Ovary (tissue), 9 donors: Measurements from ENCODE around the gene TMED7. TPM values are rescaled to one million over a fixed set of nuclear protein-coding genes. Genes with fewer than 3 reads are reported as not detected.

Experiments
- DNase-seq, 5 donors: peaks; one replicate each; pipeline ENCODE4 v3.0.0-alpha.2; 2019 to 2020
- H3K27ac ChIP-seq, 2 donors: fragments of 200-600 bp; one replicate each; pipeline versions ENCODE4 v1.5.1 to v1.8.0; 2019 to 2022
- H3K27me3 ChIP-seq: fragments of 200-600 bp; one replicate; pipeline ENCODE4 v1.8.0; 2022
- H3K36me3 ChIP-seq: fragments of 200-600 bp; sonication (generic); one replicate; pipeline ENCODE4 v1.5.1; 2019
- H3K4me1 ChIP-seq: one replicate; pipeline ENCODE4 v1.8.1; 2013; ENCODE audit warnings: mild to moderate bottlenecking, moderate library complexity; ENCODE audit not compliant: insufficient read depth
- H3K4me3 ChIP-seq: fragments of 200-600 bp; sonication (generic); one replicate; pipeline ENCODE4 v1.5.1; 2017
- H3K9me3 ChIP-seq, 2 donors: fragments of 200-600 bp in 1 of 2; sonication (generic) in 1 of 2; one replicate each; pipeline versions ENCODE4 v1.5.1 to v1.8.1; 2013 to 2019; ENCODE audit warnings: mild to moderate bottlenecking in 1 of 2, moderate library complexity in 1 of 2
- EP300 ChIP-seq: sonication (generic); formaldehyde crosslinking; IDR thresholded peaks from one replicate; pipeline ENCODE4 v1.6.1; 2017; ENCODE audit warnings: antibody characterized with exemption
- POLR2A ChIP-seq: fragments of 450-650 bp; IDR thresholded peaks from one replicate; pipeline ENCODE4 v1.6.1; 2017; ENCODE audit warnings: antibody characterized with exemption, mild to moderate bottlenecking, moderate library complexity
- WGBS, 3 donors: extraction: QIAGEN DNeasy Blood & Tissue Kit in 1 of 3; methylation state at CpG; one replicate each; pipeline versions ENCODE4 v1.1.5 to v1.1.7; 2013 to 2017; 5-methylcytosine and 5-hydroxymethylcytosine counted together
- intact Hi-C, 4 donors: fragments of 100-400 bp; cut with DNase I; formaldehyde crosslinking; loops; one replicate each; pipeline versions ENCODE4 v1.11.0 to v1.15.1; 2022 to 2023
- polyA plus RNA-seq, 2 donors: library from polyadenylated mRNA; stranded (reverse); fragments of 200-250 nt in 1 of 2; fragments of 350-450 nt in 1 of 2; fragmentation: Illumina TruSeq in 1 of 2; extraction: RNeasy Lipid Tissue Mini Kit (QIAGEN cat#74804) in 1 of 2; gene quantifications; one replicate each; pipeline ENCODE4 v1.2.3, GENCODE V29; 2013 to 2014
- total RNA-seq, 7 donors: library from RNA; depleted of rRNA in 2 of 7; stranded (reverse); fragments of >200 nt in 2 of 7; fragmentation: NEBNext Ultra II Directional in 3 of 7; extraction: Animal tissue kit (Norgen Biotek cat#: 25700) in 3 of 7; gene quantifications; one replicate each; pipeline versions ENCODE4 v1.1.0 to v1.2.4, GENCODE V29; 2016 to 2023
- TF ChIP-seq, protein P1 (sequence below), 3 donors: fragments of 450-650 bp in 2 of 3; fragments of 200-600 bp in 1 of 3; IDR thresholded peaks; one replicate each; pipeline versions ENCODE4 v1.5.1 to v1.8.0; 2016 to 2022; ENCODE audit warnings: antibody characterized with exemption in 3 of 3, mild to moderate bottlenecking in 1 of 3
- donor health status: DM: no; HTN: no; CAD: no; lungs with moderate emphysema.
- donor health status: DM: no; HTN: no; CAD: no.
- donor health status: Bipolar disorder and iron deficiency.
- donor health status: DM: yes; HTN: yes; CAD: no.
- donor health status: DM: no; HTN: no; CAD: no.
- donor health status: DM: yes; HTN: yes; CAD: no.

The TMED7 gene
- total and polyA plus RNA-seq, 9 donors = 28.0 to 84.2 (median 68.2) TPM

DNA sequence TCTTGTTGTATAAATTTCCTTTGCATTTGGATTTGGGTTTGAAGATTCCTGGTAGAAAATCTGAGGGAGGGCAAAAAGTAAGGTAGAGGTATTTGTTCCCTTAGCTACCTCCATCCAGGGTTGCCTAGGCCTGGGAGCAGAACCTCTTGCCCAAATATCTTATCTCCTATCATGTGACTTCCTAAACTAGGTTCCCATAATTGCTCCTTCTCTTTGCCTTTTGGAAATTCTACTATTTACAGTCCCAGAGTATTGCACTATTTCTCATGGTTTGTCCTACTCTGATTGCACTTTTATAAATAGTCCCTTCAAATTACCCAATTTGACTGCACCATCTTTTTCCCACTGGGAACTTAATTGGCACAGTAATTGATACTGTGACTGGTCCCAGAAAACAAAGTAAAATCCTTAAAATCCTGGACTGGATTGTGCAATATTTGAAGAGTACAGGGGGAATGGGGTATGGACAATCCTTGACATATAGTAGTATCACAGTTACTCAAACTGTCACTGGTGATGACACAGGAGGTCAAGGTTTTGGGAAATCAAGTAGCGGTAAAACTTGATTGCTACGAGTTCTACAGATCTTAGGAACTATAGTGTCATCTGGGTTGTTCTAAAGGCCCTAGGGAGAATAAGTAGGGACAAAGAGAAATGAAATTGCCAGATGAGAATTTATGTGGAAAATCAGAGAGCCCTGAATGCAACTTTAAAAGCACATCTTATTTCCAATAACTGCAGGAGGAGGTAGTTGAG is 31.5 kb upstream of the TMED7 start:
- H3K4me1 ChIP-seq = no peaks in the 10 kb centered on the region
- 83 to 89% (median 84%) methylated on average over 2 of the region's 2 CpGs for WGBS, 3 donors
- TF ChIP-seq, protein P1, sequence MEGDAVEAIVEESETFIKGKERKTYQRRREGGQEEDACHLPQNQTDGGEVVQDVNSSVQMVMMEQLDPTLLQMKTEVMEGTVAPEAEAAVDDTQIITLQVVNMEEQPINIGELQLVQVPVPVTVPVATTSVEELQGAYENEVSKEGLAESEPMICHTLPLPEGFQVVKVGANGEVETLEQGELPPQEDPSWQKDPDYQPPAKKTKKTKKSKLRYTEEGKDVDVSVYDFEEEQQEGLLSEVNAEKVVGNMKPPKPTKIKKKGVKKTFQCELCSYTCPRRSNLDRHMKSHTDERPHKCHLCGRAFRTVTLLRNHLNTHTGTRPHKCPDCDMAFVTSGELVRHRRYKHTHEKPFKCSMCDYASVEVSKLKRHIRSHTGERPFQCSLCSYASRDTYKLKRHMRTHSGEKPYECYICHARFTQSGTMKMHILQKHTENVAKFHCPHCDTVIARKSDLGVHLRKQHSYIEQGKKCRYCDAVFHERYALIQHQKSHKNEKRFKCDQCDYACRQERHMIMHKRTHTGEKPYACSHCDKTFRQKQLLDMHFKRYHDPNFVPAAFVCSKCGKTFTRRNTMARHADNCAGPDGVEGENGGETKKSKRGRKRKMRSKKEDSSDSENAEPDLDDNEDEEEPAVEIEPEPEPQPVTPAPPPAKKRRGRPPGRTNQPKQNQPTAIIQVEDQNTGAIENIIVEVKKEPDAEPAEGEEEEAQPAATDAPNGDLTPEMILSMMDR (IDR thresholded peaks at IDR 0.05) = no peak
- no peak overlapping the region for H3K27ac ChIP-seq
- H3K9me3 ChIP-seq = no peaks in the 10 kb centered on the region
- H3K36me3 ChIP-seq = no peaks in the 10 kb centered on the region
- no peak for DNase-seq
- intact Hi-C loops = no loop called here
- H3K27me3 ChIP-seq = no peaks in the 10 kb centered on the region
- H3K4me3 ChIP-seq = no peak overlapping the region

DNA sequence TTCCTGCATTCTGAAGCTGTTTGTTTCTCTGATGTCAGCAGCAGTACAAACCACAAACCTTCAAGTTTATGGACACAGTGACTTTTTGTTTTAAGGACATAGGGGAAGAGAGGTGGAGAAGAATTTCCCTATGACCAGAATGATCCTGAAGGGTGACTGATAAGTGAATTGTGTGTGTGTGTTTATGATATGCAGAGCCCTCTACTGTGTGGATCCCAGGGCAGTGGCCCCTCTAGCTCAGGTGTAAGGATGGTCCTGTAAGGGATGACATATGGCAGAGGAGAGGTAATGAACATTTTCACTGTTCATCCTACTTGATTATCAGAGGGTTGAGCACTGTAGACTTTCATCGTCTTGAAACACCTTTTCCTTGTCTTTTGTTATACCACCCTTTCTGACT is 30.6 kb upstream of the TMED7 start:
- 95 to 98% (median 95%) methylated on average over 1 of the region's 1 CpG for WGBS, 3 donors

DNA sequence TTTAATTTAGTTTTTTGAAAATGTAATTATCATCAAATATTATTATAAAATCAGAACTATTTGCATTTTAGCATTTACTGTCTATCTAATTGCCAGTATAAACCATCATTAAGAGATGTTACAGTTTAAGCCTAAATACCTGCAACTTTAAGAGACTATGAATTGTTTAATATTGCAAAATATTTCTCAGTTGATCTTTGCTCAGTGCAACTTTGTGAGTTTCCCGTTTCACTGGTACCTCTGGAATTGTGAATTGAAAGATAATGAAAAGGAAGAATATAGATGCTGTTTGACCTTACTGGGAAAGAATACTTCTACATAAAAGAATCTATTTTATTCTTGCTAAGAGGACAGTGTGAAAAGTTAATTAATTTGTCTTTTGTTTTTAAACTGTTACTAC is 30.2 kb upstream of the TMED7 start:
- no peak for DNase-seq
- intact Hi-C loops = no loop called here
- WGBS, 3 donors = 16 to 28% (median 25%) methylated on average over 1 of the region's 1 CpG
- H3K36me3 ChIP-seq = no peaks in the 10 kb centered on the region
- no peak overlapping the region for H3K4me3 ChIP-seq
- no peak overlapping the region for H3K27ac ChIP-seq
- no peaks in the 10 kb centered on the region for H3K9me3 ChIP-seq
- no peaks in the 10 kb centered on the region for H3K4me1 ChIP-seq
- no peaks in the 10 kb centered on the region for H3K27me3 ChIP-seq
- TF ChIP-seq POLR2A (no peak), EP300 (no peak)
- TF ChIP-seq, protein P1 (IDR thresholded peaks at IDR 0.05) = no peak

More for the DNA sequence above, 30.6 kb upstream of the TMED7 start:
- DNase-seq = no peak
- Histone ChIP-seq H3K27ac (no peak overlapping the region), H3K9me3 (no peaks in the 10 kb centered on the region), H3K27me3 (no peaks in the 10 kb centered on the region), H3K4me1 (no peaks in the 10 kb centered on the region), H3K36me3 (no peaks in the 10 kb centered on the region), H3K4me3 (no peak overlapping the region)
- TF ChIP-seq, protein P1 (IDR thresholded peaks at IDR 0.05) = no peak
- TF ChIP-seq POLR2A (no peak), EP300 (no peak)
- intact Hi-C loops = no loop called here

DNA sequence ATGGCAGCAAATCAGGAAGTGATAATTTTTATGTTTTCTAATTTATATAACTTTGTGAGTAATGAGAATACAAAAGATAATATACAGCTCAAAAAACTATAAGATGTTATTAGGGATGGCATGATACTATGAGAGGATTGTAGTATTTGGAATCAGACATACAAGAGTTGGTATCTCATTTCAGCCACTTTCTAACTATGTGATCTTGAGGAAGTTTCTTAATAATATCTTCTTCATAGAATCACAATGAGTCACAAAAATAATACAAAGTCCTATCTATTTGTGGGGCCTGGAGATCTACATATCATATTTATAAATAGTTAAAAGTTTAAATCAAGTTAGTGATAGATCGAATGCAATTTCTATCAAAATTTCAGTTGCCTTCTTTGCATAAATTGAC is 23.7 kb upstream of the TMED7 start:
- 90 to 93% (median 92%) methylated on average over 1 of the region's 1 CpG for WGBS, 3 donors
- DNase-seq = no peak
- Histone ChIP-seq H3K4me1 (no peaks in the 10 kb centered on the region), H3K27ac (no peak overlapping the region), H3K27me3 (no peaks in the 10 kb centered on the region), H3K36me3 (no peaks in the 10 kb centered on the region), H3K9me3 (no peaks in the 10 kb centered on the region), H3K4me3 (no peak overlapping the region)
- TF ChIP-seq POLR2A (no peak), EP300 (no peak)
- TF ChIP-seq, protein P1 (IDR thresholded peaks at IDR 0.05) = no peak
- intact Hi-C loops = no loop called here
